Measurements from ENCODE around the gene DDX11.
"Not testable (repeated sequence)": the region's sequence is repeated elsewhere in the genome, so short reads cannot be mapped to it uniquely, and the experiment has no call there.

- TF ChIP-seq, protein P1, sequence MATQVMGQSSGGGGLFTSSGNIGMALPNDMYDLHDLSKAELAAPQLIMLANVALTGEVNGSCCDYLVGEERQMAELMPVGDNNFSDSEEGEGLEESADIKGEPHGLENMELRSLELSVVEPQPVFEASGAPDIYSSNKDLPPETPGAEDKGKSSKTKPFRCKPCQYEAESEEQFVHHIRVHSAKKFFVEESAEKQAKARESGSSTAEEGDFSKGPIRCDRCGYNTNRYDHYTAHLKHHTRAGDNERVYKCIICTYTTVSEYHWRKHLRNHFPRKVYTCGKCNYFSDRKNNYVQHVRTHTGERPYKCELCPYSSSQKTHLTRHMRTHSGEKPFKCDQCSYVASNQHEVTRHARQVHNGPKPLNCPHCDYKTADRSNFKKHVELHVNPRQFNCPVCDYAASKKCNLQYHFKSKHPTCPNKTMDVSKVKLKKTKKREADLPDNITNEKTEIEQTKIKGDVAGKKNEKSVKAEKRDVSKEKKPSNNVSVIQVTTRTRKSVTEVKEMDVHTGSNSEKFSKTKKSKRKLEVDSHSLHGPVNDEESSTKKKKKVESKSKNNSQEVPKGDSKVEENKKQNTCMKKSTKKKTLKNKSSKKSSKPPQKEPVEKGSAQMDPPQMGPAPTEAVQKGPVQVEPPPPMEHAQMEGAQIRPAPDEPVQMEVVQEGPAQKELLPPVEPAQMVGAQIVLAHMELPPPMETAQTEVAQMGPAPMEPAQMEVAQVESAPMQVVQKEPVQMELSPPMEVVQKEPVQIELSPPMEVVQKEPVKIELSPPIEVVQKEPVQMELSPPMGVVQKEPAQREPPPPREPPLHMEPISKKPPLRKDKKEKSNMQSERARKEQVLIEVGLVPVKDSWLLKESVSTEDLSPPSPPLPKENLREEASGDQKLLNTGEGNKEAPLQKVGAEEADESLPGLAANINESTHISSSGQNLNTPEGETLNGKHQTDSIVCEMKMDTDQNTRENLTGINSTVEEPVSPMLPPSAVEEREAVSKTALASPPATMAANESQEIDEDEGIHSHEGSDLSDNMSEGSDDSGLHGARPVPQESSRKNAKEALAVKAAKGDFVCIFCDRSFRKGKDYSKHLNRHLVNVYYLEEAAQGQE (IDR thresholded peaks at IDR 0.05; ENCODE audit: borderline replicate concordance), result not testable (repeated sequence)
- TF ChIP-seq CTCF (IDR thresholded peaks at IDR 0.05; ENCODE audit: poor library complexity, severe bottlenecking); EP300 (conservative IDR thresholded peaks at IDR 0.05; ENCODE audit: poor library complexity, severe bottlenecking); EZH2 (IDR thresholded peaks at IDR 0.05; ENCODE audit: borderline replicate concordance, insufficient read depth, low read length, poor library complexity, severe bottlenecking); POLR2AphosphoS5 (IDR thresholded peaks at IDR 0.05); SMC3 (conservative IDR thresholded peaks at IDR 0.05; ENCODE audit: poor library complexity): not testable (repeated sequence)
Measured at GRCh38 chr12:31102596-31102995, 28.9 kb downstream of the DDX11 start.

All from neural cell (in vitro differentiated cells).